ENCODE results near the gene PVR.
"Not testable (repeated sequence)": the region's sequence is repeated elsewhere in the genome, so short reads cannot be mapped to it uniquely, and the experiment has no call there.

Gene PVR

DNA sequence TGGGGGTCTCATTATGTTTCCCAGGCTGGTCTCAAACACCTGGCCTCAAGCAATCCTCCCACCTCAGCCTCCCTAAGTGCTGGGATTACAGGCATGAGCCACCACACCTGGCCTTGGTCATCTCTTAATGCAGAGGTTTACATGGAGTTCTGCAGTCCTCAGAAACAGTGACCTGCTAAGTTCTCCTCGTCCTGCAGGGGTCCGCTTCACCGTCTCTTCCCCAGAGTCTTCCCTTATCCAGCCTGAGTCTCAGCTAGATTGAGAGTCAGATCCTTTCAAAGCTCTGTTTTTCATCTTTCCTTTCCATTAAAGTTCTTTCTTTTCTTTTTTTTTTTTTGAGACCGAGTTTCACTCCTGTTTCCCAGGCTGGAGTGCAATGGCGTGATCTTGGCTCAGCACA lies 33.2 kb upstream of the PVR start:
- H3K4me3 ChIP-seq (ENCODE audit: low read length), result not testable (repeated sequence)
- DNase-seq (ENCODE audit: low read depth), result peak; percentile 48
- TF ChIP-seq, protein P1, sequence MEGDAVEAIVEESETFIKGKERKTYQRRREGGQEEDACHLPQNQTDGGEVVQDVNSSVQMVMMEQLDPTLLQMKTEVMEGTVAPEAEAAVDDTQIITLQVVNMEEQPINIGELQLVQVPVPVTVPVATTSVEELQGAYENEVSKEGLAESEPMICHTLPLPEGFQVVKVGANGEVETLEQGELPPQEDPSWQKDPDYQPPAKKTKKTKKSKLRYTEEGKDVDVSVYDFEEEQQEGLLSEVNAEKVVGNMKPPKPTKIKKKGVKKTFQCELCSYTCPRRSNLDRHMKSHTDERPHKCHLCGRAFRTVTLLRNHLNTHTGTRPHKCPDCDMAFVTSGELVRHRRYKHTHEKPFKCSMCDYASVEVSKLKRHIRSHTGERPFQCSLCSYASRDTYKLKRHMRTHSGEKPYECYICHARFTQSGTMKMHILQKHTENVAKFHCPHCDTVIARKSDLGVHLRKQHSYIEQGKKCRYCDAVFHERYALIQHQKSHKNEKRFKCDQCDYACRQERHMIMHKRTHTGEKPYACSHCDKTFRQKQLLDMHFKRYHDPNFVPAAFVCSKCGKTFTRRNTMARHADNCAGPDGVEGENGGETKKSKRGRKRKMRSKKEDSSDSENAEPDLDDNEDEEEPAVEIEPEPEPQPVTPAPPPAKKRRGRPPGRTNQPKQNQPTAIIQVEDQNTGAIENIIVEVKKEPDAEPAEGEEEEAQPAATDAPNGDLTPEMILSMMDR (conservative IDR thresholded peaks at IDR 0.05; ENCODE audit: low read length), result peak; percentile 60

DNA sequence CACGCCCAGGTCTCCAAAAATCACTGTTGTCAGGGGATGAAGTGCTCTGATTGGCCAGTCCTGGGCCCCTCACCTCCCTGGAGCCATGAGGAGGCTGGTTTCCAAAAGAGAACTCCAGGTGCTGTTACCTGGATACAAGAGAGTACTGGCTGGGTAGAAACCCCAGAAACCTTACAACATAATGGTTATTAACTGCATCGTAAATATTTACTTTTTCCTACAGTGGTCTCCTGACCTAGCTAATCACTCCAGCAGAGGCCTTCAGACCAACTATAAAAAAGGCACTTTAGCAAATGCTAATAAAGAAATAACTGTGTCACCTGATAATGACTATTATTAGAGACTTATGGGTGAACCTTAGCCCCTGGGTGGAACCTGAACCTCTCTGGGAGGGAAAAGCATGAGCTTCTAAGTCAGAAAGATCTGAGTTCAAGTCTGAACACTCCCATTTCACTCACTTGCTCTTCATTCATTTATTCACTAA lies 31.9 kb upstream of the PVR start:
- H3K4me3 ChIP-seq (ENCODE audit: low read length), result no peak overlapping the region
- no peak for DNase-seq (ENCODE audit: low read depth)
- TF ChIP-seq, protein P1 (conservative IDR thresholded peaks at IDR 0.05; ENCODE audit: low read length), result no peak

DNA sequence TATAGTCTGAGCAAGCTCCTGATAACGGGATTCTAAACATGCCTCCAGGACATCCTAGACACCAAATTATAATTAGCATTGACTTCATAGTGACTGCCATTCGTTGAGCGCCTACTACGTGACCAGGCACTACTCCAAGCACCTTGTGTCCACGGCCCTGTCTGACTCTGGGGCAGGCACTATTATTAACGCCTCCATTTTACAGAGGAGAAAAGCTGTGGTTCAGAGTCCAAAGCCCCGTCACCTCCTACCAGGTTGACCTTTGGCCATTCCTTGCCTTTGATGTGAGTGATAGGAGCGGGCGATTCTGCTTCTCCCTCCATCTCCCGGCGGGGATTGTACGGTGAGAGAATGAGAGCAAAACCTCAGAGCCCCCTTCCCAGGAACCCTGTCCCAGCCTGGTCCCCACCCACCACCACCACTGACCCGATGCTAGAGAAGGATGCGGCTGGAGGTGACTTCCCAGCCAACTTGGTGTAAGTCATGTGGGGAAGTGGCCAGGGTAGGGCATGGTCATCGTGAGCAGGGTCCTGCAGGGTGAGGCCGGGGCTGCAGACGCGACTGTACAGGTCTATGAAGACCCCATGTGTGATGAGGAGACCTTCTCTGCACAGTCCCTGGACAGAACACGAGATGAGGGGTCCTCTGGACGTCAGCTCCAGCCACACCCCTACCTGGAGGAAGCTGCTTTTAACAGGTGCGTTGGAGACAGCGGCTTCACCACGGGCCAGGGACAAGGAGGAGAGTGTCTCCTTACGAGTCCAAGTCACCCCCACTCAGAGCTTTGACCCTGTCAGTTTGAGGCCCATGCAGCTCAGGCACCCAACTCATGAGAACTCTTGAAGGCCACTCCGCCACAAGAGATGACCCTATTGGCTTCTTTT lies 30.2 kb upstream of the PVR start, which contains the start of gene IGSF23:
IGSF23 (plus strand) TSS at position 269 of the 884 bp plus-strand sequence; CDS start at position 352, 83 bp downstream.
- no peak for DNase-seq (ENCODE audit: low read depth)
- no peak within 1 kb of the TSS for H3K4me3 ChIP-seq (ENCODE audit: low read length)
- TF ChIP-seq, protein P1 (conservative IDR thresholded peaks at IDR 0.05; ENCODE audit: low read length), result no peak

DNA sequence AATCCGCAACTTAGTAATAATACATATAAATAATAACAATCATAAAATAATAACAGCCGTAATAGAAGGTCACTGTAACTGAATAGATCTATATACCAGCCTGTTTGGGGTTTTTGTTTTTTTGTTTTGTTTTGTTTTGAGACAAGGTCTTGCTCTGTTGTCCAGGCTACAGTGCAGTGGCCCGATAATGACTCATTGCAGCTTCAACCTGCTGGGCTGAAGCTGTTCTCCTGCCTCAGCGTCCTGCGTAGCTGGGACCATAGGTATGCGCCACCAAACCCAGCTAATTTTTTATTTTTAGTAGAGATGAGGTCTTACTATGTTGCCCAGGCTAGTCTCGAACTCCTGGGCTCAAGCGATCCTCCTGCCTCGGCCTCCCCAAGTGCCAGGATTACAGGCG lies 29.4 kb upstream of the PVR start:
- TF ChIP-seq, protein P1 (conservative IDR thresholded peaks at IDR 0.05; ENCODE audit: low read length), result no peak
- no peak overlapping the region for H3K4me3 ChIP-seq (ENCODE audit: low read length)
- DNase-seq (ENCODE audit: low read depth), result no peak

DNA sequence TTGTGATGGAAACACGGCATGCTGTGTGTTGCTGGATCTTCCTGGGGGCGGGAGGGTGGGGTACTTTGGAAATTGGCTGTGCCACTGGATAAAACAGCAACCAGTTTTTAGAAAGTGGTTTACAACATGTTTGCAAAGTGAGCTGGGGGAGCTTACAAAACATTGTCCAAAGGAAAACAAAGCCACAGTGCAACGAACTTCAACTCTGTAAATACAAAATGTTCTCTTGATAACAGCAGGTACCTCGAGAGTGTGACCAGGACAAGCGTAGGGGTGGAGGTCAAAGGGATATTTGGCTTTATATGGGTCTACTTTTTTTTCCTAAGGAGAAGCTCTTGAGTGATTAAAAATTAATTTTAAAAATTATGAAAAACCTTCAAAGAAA lies 27.9 kb upstream of the PVR start:
- DNase-seq (ENCODE audit: low read depth), result no peak
- no peak overlapping the region for H3K4me3 ChIP-seq (ENCODE audit: low read length)
- TF ChIP-seq, protein P1 (conservative IDR thresholded peaks at IDR 0.05; ENCODE audit: low read length), result no peak

DNA sequence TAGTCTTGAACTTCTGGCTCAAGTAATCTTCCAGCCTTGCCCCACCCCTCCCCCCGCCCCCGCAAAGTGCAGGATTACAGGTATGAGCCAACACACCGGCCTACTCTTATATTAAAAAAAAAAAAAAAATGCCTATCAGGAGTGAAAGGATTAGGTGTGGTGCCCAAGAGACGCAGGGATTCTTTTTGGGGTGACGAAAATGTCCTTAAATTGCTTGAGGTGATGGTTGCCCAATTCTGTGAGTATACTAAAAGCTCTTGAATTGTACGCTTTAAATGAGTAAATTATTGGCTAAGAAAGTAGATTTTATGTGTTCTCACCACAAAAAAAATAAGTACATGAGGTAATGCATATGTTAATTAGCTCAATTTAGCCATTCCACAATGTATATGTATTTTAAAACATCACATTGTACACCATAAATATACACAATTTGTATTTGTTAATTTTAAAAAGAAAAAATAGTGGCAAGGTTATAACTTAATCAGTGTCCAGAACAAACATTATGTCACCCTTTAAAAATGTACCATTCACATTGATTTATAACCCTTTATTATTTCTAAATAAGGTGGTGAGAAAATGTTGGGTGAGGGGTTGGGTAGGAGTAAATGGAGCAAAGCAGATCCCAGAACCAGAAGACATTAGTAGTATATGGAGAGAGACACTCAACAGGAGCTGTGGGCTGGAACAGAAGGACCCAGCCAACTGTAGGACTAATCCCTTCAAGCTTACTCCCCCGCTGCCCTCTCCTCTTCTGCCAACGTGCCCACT lies 26.4 kb upstream of the PVR start:
- no peak for DNase-seq (ENCODE audit: low read depth)
- TF ChIP-seq, protein P1 (conservative IDR thresholded peaks at IDR 0.05; ENCODE audit: low read length), result no peak

More for the DNA sequence above, 26.4 kb upstream of the PVR start:
- H3K4me3 ChIP-seq (ENCODE audit: low read length), result no peak overlapping the region

Measured in AG10803 (cell line).